ENCODE results near the gene B3GNT5.
A peak's percentile ranks its signal among the peaks of the same experiment; 100 is the strongest.

The B3GNT5 gene

DNA sequence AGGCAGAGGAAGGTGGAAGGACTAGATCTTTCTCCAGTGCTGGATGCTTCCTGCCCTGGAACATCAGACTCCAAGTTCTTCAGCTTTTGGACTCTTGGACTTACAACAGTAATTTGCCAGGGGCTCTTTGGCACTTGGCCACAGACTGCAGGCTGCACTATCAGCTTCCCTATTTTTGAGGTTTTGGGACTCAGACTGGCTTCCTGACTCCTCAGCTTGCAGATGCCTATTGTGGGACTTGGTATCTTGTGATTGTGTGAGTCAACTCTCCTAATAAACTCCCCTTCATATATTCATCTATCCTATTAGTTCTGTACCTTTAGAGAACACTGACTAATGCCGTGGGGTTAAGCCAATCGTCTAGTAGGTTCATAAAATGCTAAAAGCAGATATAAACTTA is 8.8 kb upstream of the B3GNT5 start:
- in situ Hi-C loops (cut with MboI; ENCODE audit: low pct_unique_long_range_greater_than_20kb, low sequenced_read_pairs, unreplicated experiment) = no loop called here
- TF ChIP-seq, protein P1, sequence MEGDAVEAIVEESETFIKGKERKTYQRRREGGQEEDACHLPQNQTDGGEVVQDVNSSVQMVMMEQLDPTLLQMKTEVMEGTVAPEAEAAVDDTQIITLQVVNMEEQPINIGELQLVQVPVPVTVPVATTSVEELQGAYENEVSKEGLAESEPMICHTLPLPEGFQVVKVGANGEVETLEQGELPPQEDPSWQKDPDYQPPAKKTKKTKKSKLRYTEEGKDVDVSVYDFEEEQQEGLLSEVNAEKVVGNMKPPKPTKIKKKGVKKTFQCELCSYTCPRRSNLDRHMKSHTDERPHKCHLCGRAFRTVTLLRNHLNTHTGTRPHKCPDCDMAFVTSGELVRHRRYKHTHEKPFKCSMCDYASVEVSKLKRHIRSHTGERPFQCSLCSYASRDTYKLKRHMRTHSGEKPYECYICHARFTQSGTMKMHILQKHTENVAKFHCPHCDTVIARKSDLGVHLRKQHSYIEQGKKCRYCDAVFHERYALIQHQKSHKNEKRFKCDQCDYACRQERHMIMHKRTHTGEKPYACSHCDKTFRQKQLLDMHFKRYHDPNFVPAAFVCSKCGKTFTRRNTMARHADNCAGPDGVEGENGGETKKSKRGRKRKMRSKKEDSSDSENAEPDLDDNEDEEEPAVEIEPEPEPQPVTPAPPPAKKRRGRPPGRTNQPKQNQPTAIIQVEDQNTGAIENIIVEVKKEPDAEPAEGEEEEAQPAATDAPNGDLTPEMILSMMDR (IDR thresholded peaks at IDR 0.05; ENCODE audit: extremely low read depth, insufficient read depth, missing control alignments) = no peak
- DNase-seq (ENCODE audit: low spot score) = no peak

DNA sequence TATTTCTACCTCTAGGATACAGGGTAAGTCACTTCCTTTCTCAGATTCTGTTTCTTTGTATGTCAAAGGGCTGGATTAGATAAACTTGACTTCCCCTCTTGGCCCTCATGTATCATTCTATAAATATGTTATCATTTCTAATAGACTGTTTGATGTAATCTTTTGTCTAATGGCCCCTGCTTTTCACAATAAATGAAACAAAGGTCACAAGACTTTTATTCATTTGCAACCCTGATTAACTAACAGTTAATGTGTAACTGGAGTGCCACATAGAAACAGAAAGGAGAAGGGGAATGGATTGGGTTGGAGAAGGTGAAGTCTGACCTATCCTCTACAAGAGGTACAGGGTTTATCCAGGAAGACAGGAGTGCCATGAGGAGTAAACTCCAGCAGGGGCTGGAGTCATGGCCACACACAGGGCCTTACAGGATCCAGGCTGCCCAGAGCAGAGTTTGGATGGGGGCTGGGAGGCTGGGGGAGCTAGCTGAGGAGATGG is 8.0 kb upstream of the B3GNT5 start:
- no peak for DNase-seq (ENCODE audit: low spot score)
- in situ Hi-C loops (cut with MboI; ENCODE audit: low pct_unique_long_range_greater_than_20kb, low sequenced_read_pairs, unreplicated experiment) = no loop called here
- TF ChIP-seq, protein P1 (IDR thresholded peaks at IDR 0.05; ENCODE audit: extremely low read depth, insufficient read depth, missing control alignments) = no peak

DNA sequence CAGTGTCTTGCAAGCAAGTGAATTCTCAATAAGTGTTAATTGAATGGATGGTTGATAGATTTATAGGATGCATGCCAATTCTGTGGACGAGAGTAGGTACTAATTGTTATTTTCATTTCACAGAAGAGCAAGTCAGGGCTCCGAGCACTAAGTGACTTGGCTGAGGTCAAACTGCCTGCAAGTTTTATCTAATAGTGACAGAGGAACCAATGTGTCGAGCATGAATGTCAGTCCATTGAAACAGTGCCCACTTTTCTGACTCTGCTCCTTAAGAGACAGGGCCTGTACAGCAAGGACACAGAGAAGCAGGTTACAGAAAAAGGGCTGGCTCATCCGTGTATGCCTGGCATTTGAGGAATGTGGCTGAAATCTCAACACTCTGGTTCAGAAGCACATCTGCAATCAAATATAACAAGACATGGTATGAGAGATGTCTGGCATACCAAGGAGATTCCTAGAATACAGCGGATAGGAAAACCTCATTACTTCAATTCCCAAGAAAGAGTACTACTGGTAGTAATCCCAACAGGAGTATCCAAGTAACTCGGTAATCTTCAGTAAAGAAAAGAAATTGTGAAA is 6.0 kb upstream of the B3GNT5 start:
- in situ Hi-C loops (cut with MboI; ENCODE audit: low pct_unique_long_range_greater_than_20kb, low sequenced_read_pairs, unreplicated experiment) = no loop called here
- DNase-seq (ENCODE audit: low spot score) = no peak
- TF ChIP-seq, protein P1 (IDR thresholded peaks at IDR 0.05; ENCODE audit: extremely low read depth, insufficient read depth, missing control alignments) = no peak

DNA sequence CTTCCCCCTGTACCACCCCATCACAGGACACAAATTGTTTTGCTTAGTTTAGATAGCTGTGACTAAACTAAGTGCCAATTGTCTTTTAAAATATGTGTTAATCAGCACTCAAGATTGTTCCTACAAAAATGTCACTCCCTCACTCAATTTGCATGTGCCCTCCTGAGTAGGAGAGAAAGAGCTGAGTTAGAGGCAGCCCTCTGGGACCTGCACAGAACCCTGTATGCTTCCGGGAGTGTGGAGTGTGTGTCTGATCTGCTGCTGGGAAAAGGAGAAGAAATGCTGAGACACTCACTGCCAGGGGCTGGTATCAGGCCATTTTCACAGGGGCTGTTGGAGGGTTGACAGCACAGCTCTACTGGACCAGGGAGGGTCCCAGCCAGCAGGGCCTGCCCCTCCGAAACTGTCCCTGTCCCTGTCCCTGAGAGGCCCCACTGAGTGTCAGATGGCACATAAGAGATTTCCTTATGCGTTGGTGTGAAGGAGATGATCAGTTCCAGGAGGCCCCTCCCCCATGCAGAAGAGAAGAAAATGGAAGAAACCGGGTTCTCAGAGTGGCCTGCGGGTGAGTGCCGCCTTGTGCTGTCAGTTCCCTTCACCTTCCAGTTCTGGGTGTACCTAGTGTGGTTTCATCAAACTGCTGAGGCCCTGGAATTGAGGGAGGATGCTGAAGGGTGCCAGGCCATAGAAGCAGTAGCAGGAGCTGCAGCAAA is 3.9 kb upstream of the B3GNT5 start:
- TF ChIP-seq, protein P1 (IDR thresholded peaks at IDR 0.05; ENCODE audit: extremely low read depth, insufficient read depth, missing control alignments) = no peak
- DNase-seq (ENCODE audit: low spot score) = no peak
- in situ Hi-C loops (cut with MboI; ENCODE audit: low pct_unique_long_range_greater_than_20kb, low sequenced_read_pairs, unreplicated experiment) = no loop called here

DNA sequence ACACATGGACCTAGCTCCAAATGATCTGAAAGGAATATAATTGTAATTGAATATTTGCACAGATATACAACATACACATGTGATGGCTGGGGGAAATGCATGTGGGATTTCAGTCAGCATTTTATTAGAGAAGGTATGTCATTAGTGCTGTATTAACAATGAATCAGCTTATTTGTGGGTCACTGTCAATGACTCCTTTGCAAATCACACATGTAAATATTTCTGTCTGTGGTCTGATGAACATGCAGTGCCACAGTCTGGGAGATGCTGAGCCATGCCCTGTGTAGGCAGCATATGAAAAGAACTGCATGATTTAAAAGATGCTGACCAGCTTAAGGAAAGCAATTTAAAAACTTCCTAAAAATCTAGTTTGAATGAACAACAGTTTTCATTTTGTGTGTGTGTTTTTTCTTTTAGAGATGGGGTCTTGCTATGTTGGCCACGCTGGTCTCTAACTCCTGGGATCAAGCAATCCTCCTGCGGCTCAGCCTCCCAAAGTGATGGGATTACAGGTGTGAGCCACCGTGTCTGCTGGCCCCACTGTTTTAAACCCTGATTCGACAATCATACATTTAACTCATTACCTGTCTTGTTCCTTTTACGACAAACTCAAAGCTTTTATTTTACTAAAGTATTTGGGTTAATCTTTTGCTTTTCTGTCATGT is 803 bp upstream of the B3GNT5 start:
- TF ChIP-seq, protein P1 (IDR thresholded peaks at IDR 0.05; ENCODE audit: extremely low read depth, insufficient read depth, missing control alignments) = no peak
- in situ Hi-C loops (cut with MboI; ENCODE audit: low pct_unique_long_range_greater_than_20kb, low sequenced_read_pairs, unreplicated experiment) = no loop called here
- DNase-seq (ENCODE audit: low spot score) = no peak

DNA sequence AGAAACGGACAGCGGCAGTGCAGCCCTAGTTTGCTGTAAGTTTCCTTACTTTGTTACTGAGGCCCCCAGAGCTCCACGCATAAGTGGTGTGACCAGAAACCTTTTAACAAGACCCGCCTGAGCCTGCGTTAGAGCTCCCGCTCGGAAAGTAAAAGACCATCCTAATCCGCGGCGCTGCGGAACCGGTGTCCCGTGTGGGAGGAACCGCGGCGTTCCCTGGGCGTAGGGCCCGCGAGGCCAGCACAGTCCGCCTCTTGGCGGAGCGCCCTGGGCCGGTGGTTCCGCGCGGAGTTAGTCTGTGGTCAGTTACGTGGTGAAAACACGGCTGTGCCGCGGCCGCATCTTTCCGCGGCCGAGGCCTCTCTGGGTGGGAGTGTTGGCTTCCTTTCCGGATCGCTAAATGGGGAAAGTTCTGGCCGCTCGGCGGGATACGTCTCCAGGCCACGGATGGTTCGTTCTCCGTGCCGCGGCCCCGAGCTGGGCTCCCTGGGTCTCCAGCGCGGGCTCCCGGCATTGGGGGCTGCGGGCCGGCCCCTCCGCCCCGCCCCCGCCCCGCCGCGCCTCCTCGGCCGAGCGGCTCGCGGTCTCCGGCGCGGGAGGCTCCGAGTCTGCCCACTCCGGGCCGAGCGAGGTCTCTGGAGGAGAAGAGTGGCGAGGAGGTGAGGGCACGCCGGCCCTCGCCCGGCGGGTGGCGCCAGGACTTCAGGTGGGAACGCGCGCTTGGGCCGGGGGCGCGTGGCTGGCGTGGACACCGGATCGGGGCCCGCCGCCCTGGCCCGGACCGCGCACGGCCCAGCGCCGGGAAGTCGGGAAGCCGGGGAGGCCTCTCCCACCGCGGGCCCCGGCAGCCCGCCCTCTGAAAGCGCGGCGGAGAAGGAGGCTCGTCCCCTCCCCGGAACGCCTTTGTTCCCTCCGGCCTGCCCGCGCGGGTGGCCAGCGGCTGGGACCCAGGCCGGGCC is 754 bp downstream of the B3GNT5 start:
- peak; percentile 56 for DNase-seq (ENCODE audit: low spot score)
- in situ Hi-C loops (cut with MboI; ENCODE audit: low pct_unique_long_range_greater_than_20kb, low sequenced_read_pairs, unreplicated experiment) = no loop called here
- TF ChIP-seq, protein P1 (IDR thresholded peaks at IDR 0.05; ENCODE audit: extremely low read depth, insufficient read depth, missing control alignments) = peak; percentile 40

Measured in GM13977 (cell line).